ENCODE measurements around the gene IL31. TPM values are rescaled to one million over a fixed set of nuclear protein-coding genes. Genes with fewer than 3 reads are reported as not detected.
"Not testable (repeated sequence)": the region's sequence is repeated elsewhere in the genome, so short reads cannot be mapped to it uniquely, and the experiment has no call there.

Gene IL31
- not detected for total RNA-seq

DNA sequence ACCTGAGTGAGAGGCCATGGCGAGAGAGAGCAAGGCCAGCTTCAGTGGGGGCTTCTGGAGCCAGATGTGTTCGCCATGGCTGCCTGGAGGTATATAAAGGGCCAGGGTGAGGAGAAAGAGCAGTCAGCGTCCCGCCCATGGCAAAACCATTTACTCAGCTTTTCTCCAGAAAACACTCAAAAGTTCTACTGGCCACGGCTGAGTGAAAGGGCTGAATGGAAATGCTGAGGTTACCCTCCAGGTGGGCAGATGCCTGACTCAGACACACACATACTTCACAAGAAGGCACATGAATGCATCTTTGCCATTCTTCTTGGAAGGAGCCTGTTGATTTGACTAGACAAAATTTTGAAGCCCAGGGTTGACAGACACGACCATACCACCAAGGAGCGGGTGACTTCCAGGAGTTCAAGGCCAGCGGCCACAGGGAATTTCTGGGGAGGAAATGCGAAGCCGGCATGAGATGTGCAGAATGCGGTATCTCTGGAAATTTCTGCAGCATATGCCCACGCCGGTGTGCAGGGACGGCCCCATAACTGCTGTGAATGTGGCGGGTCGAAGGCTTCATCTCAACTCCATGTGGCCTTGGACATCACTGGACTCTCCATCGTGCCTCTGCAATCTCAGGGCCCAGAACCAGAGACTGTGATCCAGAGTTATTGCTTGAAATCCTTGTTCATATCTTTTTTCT, at the start of gene IL31:
TSS of gene IL31 (minus strand) at position 67 of the 691 bp plus-strand sequence. CDS start at position 18, 49 bp downstream.
- DNase-seq = no peak

DNA sequence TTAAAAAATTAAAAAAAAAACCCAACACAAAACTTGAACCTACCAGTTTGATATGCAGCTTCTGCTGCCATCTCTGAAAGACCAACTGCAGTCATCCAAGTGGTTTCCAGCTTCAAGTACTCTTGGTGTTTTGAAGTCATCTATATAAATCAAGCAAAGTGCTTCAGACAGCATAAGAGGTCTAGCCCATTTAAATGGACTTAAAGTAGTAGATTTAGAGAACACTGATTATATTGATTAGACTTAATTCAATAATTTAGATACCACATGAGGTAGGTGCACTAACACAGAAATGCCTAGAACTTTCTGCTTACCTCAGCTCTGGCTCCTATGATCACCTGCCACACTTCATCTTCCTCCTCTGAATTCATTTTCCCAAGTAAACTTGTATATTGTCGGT, 42.4 kb upstream of the IL31 start:
- no peak for DNase-seq

DNA sequence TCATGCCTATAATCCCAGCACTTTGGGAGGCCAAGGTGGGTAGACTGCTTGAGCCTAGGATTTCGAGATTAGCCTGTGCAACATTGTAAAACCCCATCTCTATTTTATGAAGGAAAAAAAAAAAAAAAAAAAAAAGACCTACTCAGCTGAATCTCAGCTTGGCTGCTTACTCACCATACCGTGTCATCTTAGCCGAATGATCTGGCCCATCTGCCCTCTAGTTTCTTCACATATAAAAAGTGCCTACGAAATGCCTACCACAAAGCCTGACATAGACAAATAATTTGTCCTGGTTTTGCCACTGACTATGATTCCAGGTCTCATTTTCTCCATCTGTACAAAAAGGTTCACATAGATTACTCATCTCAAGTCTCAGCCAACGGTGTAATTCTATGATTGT, 41.8 kb upstream of the IL31 start:
- DNase-seq = no peak

- DNase-seq = no peak
These were observed 34.2 kb upstream of the IL31 start for GRCh38 chr12:122208073-122208820.

- DNase-seq = no peak
These were observed 33.4 kb upstream of the IL31 start for GRCh38 chr12:122207391-122207790.

DNA sequence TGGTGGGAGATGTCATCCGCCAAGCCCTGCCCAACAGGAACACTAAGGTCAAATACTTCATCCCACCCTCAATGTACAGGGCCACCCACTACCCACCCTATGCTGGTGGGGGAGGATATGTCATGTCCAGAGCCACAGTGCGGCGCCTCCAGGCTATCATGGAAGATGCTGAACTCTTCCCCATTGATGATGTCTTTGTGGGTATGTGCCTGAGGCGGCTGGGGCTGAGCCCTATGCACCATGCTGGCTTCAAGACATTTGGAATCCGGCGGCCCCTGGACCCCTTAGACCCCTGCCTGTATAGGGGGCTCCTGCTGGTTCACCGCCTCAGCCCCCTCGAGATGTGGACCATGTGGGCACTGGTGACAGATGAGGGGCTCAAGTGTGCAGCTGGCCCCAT, 33.0 kb upstream of the IL31 start:
- no peak for DNase-seq

DNA sequence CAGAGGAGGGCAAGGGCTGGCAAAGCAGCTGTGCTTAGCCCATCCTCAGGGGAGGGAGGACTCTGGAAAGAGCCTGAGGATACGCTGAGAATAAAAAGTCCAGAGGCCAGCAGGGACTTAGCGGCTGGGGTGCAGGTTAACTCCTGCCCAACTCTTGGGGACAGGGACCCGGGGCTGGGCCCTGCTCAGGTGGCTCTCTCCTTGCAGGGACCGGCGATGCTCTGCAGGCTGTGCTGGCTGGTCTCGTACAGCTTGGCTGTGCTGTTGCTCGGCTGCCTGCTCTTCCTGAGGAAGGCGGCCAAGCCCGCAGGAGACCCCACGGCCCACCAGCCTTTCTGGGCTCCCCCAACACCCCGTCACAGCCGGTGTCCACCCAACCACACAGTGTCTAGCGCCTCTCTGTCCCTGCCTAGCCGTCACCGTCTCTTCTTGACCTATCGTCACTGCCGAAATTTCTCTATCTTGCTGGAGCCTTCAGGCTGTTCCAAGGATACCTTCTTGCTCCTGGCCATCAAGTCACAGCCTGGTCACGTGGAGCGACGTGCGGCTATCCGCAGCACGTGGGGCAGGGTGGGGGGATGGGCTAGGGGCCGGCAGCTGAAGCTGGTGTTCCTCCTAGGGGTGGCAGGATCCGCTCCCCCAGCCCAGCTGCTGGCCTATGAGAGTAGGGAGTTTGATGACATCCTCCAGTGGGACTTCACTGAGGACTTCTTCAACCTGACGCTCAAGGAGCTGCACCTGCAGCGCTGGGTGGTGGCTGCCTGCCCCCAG, 32.3 kb upstream of the IL31 start:
- no peak for DNase-seq

GRCh38 chr12:122205053-122205925, 31.3 kb upstream of the IL31 start:
- no peak for DNase-seq

- DNase-seq = no peak
These were observed 30.4 kb upstream of the IL31 start for GRCh38 chr12:122204167-122205052.

- DNase-seq = no peak
These were observed 29.5 kb upstream of the IL31 start, which contains the start of gene B3GNT4 for GRCh38 chr12:122203301-122204166. Gene B3GNT4 (plus strand): TSS chr12:122203709. CDS start chr12:122204619, 910 bp downstream.

GRCh38 chr12:122202811-122203210, 28.8 kb upstream of the IL31 start:
- DNase-seq = not testable (repeated sequence)

DNA sequence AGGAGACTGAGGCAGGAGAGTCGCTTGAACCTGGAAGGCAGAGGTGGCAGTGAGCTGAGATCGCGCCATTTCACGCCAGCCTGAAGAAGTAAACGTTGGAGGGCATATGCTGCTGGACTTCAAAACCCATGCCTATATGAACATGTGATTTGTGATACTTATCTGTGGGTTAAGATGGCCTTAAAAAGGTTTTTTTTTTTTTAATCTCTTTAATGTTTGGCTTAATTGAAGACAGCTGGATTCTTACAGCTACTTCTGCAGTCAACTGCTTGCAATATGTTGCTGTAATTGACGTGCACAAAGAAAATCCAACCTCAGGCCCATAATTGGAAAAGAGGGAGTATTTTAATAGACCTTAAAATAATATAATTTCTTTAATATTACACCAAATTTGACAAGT, 28.0 kb upstream of the IL31 start:
- DNase-seq = no peak

DNA sequence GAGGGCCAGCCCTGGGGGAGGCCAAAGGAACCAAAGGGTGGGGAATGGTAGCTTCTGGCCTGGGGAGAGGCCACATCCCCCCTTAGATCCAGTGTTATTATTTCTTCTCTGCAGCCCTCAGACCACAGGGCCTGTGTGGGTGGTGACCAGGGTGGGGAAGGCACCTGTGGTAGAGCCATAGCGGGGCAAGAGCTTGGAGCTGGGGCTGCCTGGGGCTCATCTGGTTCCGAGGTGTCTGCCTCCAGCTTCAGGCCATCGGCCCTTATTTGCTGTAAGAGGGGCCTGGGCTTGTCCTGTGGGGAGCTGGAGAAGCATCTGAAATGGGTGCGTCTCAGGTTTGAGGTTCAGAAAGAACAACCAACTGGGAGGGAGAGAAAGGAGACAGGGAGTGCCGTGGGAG, 27.4 kb upstream of the IL31 start:
- no peak for DNase-seq

DNA sequence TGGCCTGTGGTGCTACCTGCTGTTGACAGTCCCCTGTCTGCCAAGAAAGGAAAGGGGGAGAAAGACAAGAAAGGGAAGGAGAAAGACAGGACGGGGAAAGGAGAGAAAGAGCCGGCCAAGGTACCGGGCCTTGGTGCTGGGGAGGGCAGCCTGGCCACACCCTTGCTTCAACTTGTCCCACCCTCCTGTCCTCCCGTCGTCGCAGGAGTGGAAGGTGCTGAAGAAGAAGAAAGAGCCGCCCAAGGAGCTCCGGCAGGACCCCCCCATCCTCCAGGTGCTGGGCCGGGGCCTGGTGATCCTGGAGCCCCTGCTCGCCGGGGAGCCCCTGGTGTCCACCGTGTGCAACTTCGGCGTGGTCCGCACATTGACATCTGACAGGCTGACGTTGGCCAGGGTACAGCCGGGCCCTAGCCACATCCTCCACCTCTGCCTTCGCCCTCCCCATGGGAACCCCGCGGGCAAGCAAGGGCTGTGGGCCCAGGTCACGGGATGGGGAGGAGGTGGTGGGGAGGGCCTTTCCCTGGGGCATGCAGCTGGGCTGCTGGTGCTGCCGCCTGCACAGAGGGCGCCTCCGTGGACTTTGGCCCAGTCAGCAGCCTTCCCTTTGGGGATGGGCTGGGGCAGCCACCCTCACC, 26.6 kb upstream of the IL31 start:
- DNase-seq = no peak

DNA sequence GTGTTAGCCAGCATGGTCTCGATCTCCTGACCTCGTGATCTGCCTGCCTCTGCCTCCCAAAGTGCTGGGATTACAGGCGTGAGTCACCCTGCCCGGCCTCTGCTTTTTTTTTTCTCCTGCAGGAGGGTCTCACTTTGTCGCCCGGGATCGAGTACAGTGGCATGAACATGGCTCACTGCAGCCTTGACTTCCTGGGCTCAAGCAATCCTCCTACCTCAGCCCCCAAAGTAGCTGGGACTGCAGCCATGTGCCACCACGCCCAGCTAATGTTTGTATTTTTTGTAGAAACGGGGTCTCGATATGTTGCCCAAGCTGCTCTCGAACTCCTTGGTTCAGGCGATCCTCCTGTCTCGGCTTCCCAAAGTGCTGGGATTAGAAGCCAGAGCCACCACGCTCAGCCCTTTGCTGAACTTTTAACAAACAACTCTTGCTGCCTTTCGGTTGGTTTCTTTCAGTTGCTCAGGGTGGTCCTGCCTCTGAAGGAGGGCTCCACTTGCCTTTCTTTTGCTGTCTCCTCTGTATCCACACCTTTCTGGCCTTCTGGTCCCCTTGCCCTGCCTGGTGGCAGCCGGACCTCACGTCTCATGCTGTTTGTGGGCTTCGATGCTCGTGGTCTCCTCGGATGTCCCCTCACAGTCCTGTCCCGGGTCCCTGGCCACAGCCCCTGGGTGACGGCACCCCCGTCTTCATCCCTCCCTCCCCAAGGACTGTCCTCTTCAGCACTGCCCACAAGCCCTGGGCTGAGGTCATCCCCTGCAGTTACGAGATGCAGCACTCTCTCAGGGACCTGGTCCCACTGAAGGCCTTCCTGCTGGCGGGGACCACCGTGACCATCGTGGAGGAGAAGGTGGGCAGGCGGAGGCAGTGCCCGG, 25.7 kb upstream of the IL31 start:
- no peak for DNase-seq

DNA sequence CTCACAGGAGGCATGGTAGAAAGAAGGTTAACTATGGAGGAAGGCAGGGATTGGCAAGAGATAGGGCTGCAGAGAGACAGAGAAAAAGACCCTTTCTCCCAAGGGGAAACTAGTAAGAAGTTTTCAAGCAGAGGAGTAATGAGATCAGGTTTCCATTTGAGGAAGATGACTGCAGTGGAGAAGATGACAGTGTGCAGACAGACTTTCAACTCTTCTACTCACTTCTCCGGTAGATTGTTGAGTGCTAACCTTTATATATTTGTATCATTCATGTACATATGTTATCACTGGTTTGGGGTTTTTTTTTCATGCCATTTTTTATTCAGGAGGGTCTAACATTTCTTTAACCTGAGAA, 23.6 kb upstream of the IL31 start:
- DNase-seq = no peak

DNA sequence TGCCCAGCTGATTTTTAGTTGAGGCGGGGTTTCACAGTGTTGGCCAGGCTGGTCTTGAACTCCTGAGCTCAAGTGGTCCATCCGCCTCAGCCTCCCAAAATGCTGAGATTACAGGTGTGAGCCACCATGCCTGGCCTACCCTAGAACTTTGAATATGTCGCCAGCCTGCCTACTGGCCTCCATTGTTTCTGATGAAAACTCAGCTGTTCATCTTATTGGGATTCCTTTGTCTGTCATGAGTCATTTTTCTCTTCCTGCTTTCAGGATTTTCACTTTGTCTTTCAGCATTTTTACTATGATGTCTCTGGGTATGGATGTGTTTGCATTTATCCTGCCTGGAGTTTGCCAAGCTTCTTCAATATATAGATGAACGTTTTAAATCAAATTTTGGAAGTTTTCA, 21.4 kb upstream of the IL31 start:
- DNase-seq = no peak

DNA sequence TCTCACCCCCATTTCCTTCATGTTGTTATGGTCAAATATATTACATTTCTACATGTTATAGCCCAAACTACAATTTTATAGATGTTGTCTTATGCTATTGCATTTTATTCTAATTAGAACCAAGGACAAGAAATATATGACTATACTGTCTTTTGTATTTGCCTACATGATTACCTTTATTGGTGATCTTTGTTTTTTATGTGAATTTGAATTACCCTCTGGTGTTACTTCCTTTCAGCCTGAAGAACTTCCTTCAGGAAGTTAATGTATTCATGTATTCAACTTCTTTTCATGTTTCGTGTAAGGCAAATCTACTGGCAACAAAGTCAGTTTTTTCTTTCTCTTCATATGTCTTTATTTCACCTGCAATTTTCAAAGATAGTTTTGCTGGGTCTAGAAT, 20.8 kb upstream of the IL31 start:
- no peak for DNase-seq

DNA sequence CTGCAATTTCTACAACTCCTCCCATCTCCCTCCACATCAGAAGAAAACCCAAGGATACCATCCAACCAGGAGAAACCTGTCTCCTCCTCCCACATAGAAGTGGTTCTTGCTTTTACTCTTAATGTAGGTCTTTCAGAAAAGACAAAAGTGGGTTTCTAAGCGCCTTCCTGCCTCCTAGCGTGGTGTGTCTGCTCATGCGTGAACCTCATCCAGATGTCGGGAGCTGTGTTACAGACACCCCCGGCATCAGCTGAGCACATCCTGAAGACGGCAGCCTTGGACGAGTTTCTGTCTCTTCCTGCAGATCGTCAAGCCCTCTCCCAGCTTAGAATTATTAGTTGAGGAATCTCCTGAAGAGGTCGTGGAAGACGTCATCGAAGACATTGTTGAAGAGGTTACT, 18.4 kb upstream of the IL31 start:
- DNase-seq = no peak
